Activated CD4-positive, alpha-beta T cell treated with anti-CD3 and anti-CD28 coated beads for 36 hours (primary cell): ENCODE measurements around the gene ZMYND11. TPM values are rescaled to one million over a fixed set of nuclear protein-coding genes. Genes with fewer than 3 reads are reported as not detected.
"Not testable (repeated sequence)": the region's sequence is repeated elsewhere in the genome, so short reads cannot be mapped to it uniquely, and the experiment has no call there.

Experiments used
- ATAC-seq: fragments of 200-7000 bp; cut with Tn5 transposase; one replicate; pipeline ENCODE4 v1.10.0; 2021; ENCODE audit warnings: mild to moderate bottlenecking, moderate library complexity
- CTCF ChIA-PET: fragments of 350-600 bp; sonication (Branson Sonifier 250); formaldehyde crosslinking; loops from one replicate; lab custom pipeline; 2021; ENCODE audit warnings: antibody characterized with exemption; lab: Charles Lee
- POLR2A ChIA-PET: fragments of 350-600 bp; sonication (Branson Sonifier 250); formaldehyde crosslinking; loops from one replicate; lab custom pipeline; 2021; ENCODE audit warnings: antibody characterized with exemption, inconsistent platforms; lab: Charles Lee
- DNase-seq: peaks from one replicate; pipeline ENCODE4 v3.0.0-alpha.2; 2020
- H3K27ac Mint-ChIP-seq: one replicate; pipeline ENCODE4 v1.8.0; 2021; ENCODE audit warnings: mixed read lengths
- H3K27me3 Mint-ChIP-seq: one replicate; pipeline ENCODE4 v1.8.0; 2021; ENCODE audit warnings: mixed read lengths
- H3K36me3 Mint-ChIP-seq: one replicate; pipeline ENCODE4 v1.8.0; 2021; ENCODE audit warnings: low read depth, mixed read lengths
- H3K4me1 Mint-ChIP-seq: one replicate; pipeline ENCODE4 v1.8.0; 2021; ENCODE audit warnings: mixed read lengths
- H3K4me3 Mint-ChIP-seq: one replicate; pipeline ENCODE4 v1.8.0; 2021; ENCODE audit warnings: mild to moderate bottlenecking, moderate library complexity, mixed read lengths
- H3K9me3 Mint-ChIP-seq: one replicate; pipeline ENCODE4 v1.8.0; 2021; ENCODE audit warnings: low read depth, mixed read lengths
- intact Hi-C, 2 experiments: fragments of 100-400 bp; cut with DNase I in 1 of 2; cut with micrococcal nuclease in 1 of 2; formaldehyde crosslinking; loops; one replicate each; pipeline versions ENCODE4 v1.14.2 to v1.15.1; 2022 to 2024; cut with DNase I, micrococcal nuclease
- total RNA-seq, 2 experiments: library from RNA; stranded (reverse); gene quantifications; one replicate each; pipeline ENCODE4 v1.2.3, GENCODE V29; 2021

The ZMYND11 gene
- total RNA-seq, 2 experiments from 2014 or later: 13.2 to 16.9 TPM

DNA sequence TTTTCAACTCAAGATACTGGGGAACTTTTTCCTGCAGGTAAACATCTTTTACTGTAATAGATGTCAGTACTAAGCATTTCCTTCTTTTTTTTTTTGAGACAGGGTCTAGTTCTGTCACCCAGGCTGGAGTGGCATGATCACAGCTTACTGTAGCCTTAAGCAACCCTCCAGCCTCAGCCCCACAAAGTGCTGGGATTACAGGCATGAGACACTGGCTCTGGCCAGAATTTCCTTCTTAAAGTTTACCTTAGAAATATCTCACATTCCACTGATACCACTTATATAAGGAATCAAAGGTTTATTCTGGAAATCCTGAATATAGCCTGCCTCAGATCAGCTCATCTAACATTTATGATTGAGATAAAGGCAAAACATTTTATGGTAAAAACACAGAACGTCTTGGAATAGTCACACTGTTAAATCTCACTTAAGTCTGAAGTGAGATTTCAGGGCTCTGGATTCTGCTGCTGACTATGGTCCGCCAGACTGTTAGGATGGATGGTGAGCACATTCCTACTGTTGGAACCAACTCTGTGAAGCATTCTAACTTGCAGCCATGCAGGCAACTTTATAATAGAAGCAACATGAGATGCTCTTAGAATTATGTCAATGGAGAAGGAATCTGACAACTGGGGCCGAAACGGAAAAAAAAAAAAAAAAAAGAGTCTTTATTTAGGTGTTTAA, 151.9 kb downstream of the ZMYND11 start:
- Mint-ChIP-seq H3K9me3 (no peaks in the 10 kb centered on the region), H3K36me3 (no peaks in the 10 kb centered on the region), H3K4me1 (peaks cover 16% of the 10 kb centered on the region), H3K4me3 (no peak overlapping the region), H3K27me3 (no peaks in the 10 kb centered on the region), H3K27ac (no peak overlapping the region)
- ChIA-PET POLR2A (no interaction called here), CTCF (no interaction called here)
- intact Hi-C loops: no loop called here
- no peak for DNase-seq
- ATAC-seq: no peak

- POLR2A ChIA-PET: no interaction called here
- Mint-ChIP-seq H3K36me3 (no peaks in the 10 kb centered on the region), H3K27ac (no peak overlapping the region), H3K4me3 (no peak overlapping the region), H3K9me3 (no peaks in the 10 kb centered on the region), H3K4me1 (peaks cover 16% of the 10 kb centered on the region), H3K27me3 (no peaks in the 10 kb centered on the region)
- ATAC-seq (no peak), DNase-seq (no peak)
- CTCF ChIA-PET: no interaction called here
- intact Hi-C loops: no loop called here
These were observed 152.6 kb downstream of the ZMYND11 start for GRCh38 chr10:287814-288213.

DNA sequence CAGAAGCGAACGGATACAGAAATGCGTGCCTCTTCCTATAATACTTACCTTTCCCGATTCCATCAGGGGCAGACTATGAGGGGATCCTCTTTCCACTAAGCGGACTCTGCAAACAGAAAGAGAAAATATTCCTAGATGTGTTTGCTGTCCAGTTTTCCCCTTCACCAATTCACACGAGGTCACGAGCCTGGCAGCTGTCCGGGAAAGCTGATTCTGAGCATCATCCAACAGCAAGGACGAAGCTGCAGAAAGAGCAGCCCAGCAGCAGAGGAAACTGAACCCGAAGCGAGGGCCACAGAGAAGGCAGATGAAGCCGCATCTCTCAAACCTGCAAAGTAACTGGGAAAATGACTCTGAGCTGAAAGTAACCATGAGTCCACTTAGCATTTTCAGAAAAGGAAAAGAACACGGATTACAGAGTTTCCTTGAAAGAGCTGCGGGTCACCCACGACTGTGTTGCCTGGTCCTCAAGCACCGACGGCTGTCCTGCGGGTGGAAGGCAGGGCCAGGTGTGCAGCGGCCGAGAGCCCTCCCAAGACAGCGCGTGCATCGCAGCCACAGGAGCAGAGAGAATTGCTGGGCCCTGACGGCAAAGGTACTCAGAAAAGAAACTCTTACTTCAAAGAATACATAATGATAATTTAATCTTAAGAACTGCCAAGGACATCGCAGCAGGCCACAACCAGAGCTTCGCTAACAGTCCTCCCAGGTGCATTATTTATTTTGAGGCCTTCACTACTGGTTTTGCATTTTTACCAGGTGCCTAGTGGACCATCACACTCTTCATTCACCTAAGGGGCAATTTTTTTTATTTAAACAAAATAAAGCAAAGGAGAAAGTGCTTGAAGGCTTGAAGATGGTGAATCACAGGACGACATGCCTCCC, 153.3 kb downstream of the ZMYND11 start:
- H3K27me3 Mint-ChIP-seq: no peaks in the 10 kb centered on the region
- DNase-seq (no peak), ATAC-seq (no peak)
- H3K4me1 Mint-ChIP-seq: peaks cover 10% of the 10 kb centered on the region
- no peak overlapping the region for H3K4me3 Mint-ChIP-seq
- no peaks in the 10 kb centered on the region for H3K36me3 Mint-ChIP-seq
- ChIA-PET POLR2A (no interaction called here), CTCF (no interaction called here)
- intact Hi-C loops: no loop called here
- no peaks in the 10 kb centered on the region for H3K9me3 Mint-ChIP-seq
- H3K27ac Mint-ChIP-seq: no peak overlapping the region

DNA sequence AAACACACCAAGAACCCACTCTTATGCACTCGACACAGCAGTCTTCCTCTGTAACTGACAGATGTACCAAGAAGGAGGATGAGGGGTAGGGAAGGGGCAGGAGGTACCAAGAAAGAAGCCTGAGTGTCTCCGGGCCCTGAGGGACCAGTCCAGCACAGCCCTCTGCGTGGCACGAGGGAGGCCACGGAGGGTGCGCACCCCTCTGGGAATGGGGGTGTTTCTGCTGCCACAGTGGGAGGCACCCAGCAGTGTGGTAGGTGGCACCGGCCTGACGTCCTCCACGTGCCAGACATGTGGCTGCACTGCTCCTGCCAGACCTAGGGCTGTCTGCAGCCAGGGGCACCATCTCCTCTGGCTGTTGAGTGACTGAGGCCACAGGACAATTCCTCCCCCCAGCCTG, 154.3 kb downstream of the ZMYND11 start:
- POLR2A ChIA-PET: no interaction called here
- ATAC-seq (no peak), DNase-seq (no peak)
- Mint-ChIP-seq H3K27me3 (no peaks in the 10 kb centered on the region), H3K36me3 (no peaks in the 10 kb centered on the region), H3K9me3 (no peaks in the 10 kb centered on the region), H3K4me1 (no peaks in the 10 kb centered on the region), H3K27ac (no peak overlapping the region), H3K4me3 (no peak overlapping the region)
- CTCF ChIA-PET: no interaction called here
- intact Hi-C loops: no loop called here

DNA sequence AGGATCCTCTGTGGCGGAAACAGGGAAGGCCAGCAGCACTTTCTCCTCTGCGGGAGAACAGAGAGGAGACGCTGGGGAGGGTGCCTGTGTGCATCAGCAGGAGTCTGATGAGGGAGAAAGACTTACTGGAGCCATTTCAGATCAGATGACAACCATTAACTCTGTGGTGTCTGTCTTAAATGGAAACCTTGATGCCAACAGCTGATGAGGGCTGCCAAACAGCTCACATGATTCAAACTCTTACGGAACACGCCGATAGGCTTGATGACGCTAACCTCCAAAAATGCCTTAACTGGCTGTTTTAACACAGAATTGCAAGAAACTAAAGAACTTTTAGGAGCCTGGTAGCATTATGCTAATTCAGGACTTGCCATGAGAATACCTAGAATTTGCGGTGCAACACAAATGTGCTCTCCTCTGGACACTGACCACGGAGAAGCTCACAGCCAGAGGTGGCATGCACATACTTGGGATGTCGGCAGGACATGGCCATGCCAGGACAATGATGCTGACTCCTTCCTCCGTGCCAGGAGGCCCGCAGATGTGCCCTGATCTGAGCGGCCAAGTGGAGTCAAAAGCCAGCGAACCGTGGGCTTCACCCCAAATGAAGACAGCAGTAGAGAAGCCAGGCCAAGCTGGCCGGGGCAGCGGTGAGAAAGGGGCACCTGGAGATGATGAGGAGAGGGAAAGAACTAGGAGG, 154.9 kb downstream of the ZMYND11 start:
- DNase-seq (no peak), ATAC-seq (no peak)
- CTCF ChIA-PET: no interaction called here
- Mint-ChIP-seq H3K36me3 (no peaks in the 10 kb centered on the region), H3K4me3 (no peak overlapping the region), H3K27me3 (no peaks in the 10 kb centered on the region), H3K4me1 (no peaks in the 10 kb centered on the region), H3K9me3 (no peaks in the 10 kb centered on the region), H3K27ac (no peak overlapping the region)
- intact Hi-C loops: no loop called here
- POLR2A ChIA-PET: no interaction called here

DNA sequence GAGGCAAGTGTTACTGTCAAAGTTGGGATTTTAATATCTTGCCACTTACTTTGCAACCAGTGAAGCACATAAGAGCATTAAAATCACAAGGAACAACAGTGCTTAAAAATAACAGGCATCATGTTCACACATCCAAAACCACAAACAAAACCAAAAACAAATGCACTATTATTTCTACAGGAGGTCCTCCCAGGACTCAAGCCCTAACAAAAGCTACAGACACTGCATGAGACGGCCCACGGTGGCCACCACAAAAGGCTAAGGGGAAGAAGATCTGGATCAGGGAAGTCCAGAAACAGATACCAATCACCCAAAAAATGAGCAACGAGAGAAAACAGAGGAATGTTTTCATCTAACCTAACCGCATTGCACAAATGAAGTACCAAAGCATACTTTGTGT, 158.4 kb downstream of the ZMYND11 start:
- Mint-ChIP-seq H3K27me3 (no peaks in the 10 kb centered on the region), H3K4me1 (no peaks in the 10 kb centered on the region), H3K9me3 (no peaks in the 10 kb centered on the region), H3K4me3 (no peak overlapping the region), H3K27ac (no peak overlapping the region), H3K36me3 (peaks cover 2% of the 10 kb centered on the region)
- ChIA-PET POLR2A (no interaction called here), CTCF (interaction anchor here (0.7 kb wide), 1 partner anchor 25 kb away, joined by 4 read pairs; no protein-coding TSS in a partner anchor)
- DNase-seq (no peak), ATAC-seq (no peak)
- intact Hi-C loops: no loop called here

DNA sequence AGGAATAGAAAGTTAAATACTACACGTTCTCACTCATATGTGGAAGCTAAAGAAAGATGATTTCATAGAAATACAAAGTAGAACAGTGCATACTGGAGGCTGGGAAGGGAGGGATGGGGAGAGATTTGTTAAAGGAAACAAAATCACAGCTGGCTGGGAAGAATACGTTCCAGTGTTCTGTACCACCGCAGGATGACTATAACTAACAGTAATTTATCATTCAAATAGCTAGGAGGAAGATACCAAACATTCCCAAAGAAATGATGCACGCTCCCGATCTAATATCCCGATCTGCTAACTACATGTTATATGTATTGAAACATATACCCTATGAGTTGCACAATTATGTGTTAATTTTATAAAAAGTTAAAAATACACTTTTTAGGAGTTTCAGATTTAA, 162.3 kb downstream of the ZMYND11 start:
- Mint-ChIP-seq H3K27ac (no peak overlapping the region), H3K9me3 (no peaks in the 10 kb centered on the region), H3K4me1 (no peaks in the 10 kb centered on the region), H3K36me3 (peaks cover 2% of the 10 kb centered on the region), H3K4me3 (no peak overlapping the region), H3K27me3 (no peaks in the 10 kb centered on the region)
- intact Hi-C loops: no loop called here
- DNase-seq (no peak), ATAC-seq (no peak)
- CTCF ChIA-PET: no interaction called here
- POLR2A ChIA-PET: no interaction called here

DNA sequence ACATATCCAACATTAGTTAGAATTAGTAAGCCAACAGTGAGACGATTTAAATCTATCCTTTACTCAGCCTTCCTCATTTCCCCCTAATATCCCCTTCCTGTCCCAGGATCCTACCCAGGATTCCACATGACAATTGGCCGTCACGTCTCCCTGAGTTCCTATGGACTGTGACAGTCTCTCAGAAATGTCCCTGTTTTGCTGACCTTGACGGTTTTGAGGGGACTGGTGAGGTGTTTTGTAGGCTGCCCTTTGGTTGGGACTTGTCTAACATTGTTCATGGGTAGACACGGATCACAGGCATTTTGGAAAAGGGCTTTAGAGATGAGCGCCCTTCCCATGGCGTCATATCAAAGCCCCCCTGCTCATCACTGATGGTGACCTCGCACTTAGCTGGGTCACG, 162.8 kb downstream of the ZMYND11 start:
- POLR2A ChIA-PET: no interaction called here
- H3K4me1 Mint-ChIP-seq: no peaks in the 10 kb centered on the region
- ATAC-seq (no peak), DNase-seq (no peak)
- no peaks in the 10 kb centered on the region for H3K9me3 Mint-ChIP-seq
- H3K27me3 Mint-ChIP-seq: no peaks in the 10 kb centered on the region
- H3K27ac Mint-ChIP-seq: no peak overlapping the region
- CTCF ChIA-PET: no interaction called here
- no peak overlapping the region for H3K4me3 Mint-ChIP-seq
- peaks cover 2% of the 10 kb centered on the region for H3K36me3 Mint-ChIP-seq
- intact Hi-C loops: no loop called here

DNA sequence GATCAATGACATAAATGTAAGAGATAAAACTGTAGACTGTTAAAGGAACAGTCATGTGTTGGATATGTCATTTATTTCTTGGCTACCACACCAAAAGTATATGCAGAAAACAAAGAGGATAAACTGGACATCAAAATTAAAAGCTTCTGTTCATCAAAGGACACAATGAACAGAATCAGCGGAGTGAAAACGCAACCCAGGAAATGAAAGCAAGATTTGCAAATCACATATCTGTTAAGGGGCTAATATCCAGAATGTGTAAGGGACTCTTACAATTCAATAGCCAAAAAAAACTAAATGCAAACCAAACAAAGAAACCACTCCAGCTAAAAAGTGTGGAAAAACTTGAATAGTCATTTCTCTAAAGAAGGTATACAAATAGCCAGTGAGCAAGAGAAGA, 164.3 kb downstream of the ZMYND11 start:
- no peak overlapping the region for H3K27ac Mint-ChIP-seq
- intact Hi-C loops: no loop called here
- peaks cover 2% of the 10 kb centered on the region for H3K36me3 Mint-ChIP-seq
- H3K27me3 Mint-ChIP-seq: no peaks in the 10 kb centered on the region
- DNase-seq (no peak), ATAC-seq (no peak)
- ChIA-PET POLR2A (no interaction called here), CTCF (interaction anchor here (1.0 kb wide), 1 partner anchor 24 kb away, joined by 3 read pairs; no protein-coding TSS in a partner anchor)
- no peak overlapping the region for H3K4me3 Mint-ChIP-seq
- H3K9me3 Mint-ChIP-seq: no peaks in the 10 kb centered on the region
- no peaks in the 10 kb centered on the region for H3K4me1 Mint-ChIP-seq

DNA sequence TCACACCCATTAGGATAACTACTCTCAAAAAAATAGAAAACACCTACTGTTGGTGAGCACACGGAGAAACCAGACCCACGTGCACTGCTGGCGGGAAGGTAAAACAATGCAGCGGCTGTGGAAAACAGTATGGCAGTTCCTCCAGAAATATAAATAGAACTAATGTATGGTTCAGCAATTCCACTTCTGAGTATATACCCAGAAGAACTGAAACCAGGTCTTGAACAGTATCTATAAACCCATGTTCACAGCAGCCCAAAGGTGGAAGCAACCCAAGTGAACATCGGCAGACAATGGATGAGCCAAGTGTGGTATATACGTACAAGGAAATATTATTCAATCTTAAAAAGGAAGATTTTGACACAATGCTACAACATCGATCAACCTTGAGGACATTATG, 164.7 kb downstream of the ZMYND11 start:
- H3K4me1 Mint-ChIP-seq: no peaks in the 10 kb centered on the region
- H3K9me3 Mint-ChIP-seq: no peaks in the 10 kb centered on the region
- CTCF ChIA-PET: interaction anchor here (1.0 kb wide), 1 partner anchor 24 kb away, joined by 3 read pairs; no protein-coding TSS in a partner anchor

GRCh38 chr10:300580-300979, 165.3 kb downstream of the ZMYND11 start:
- H3K4me3 Mint-ChIP-seq, H3K9me3 Mint-ChIP-seq, H3K36me3 Mint-ChIP-seq, H3K27me3 Mint-ChIP-seq, H3K27ac Mint-ChIP-seq, CTCF ChIA-PET, ATAC-seq, H3K4me1 Mint-ChIP-seq, POLR2A ChIA-PET, DNase-seq, intact Hi-C loops: not testable (repeated sequence)

More for the DNA sequence above, 164.7 kb downstream of the ZMYND11 start:
- H3K36me3 Mint-ChIP-seq: peaks cover 2% of the 10 kb centered on the region
- H3K27me3 Mint-ChIP-seq: no peaks in the 10 kb centered on the region
- intact Hi-C loops: no loop called here
- no peak for DNase-seq
- no peak for ATAC-seq
- H3K27ac Mint-ChIP-seq: no peak overlapping the region
- H3K4me3 Mint-ChIP-seq: no peak overlapping the region
- POLR2A ChIA-PET: no interaction called here
